ENCODE results near the gene CDH13. TPM values are rescaled to one million over a fixed set of nuclear protein-coding genes. Genes with fewer than 3 reads are reported as not detected.

Gene CDH13
- total RNA-seq, 2 experiments from 2014 or later, result not detected

GRCh38 chr16:83747936-83748335, 1121.2 kb downstream of the CDH13 start:
- POLR2A ChIA-PET, result no interaction called here
- Mint-ChIP-seq H3K9me3 (ENCODE audit: low read depth) (no peaks in the 10 kb centered on the region), H3K27ac (no peak overlapping the region), H3K27me3 (peaks cover 24% of the 10 kb centered on the region), H3K36me3 (ENCODE audit: low read depth) (no peaks in the 10 kb centered on the region), H3K4me1 (no peaks in the 10 kb centered on the region), H3K4me3 (no peak overlapping the region)
- no peak for DNase-seq
- CTCF ChIA-PET, result no interaction called here
- no peak for ATAC-seq
- intact Hi-C loops (cut with DNase I, micrococcal nuclease), result no loop called here

DNA sequence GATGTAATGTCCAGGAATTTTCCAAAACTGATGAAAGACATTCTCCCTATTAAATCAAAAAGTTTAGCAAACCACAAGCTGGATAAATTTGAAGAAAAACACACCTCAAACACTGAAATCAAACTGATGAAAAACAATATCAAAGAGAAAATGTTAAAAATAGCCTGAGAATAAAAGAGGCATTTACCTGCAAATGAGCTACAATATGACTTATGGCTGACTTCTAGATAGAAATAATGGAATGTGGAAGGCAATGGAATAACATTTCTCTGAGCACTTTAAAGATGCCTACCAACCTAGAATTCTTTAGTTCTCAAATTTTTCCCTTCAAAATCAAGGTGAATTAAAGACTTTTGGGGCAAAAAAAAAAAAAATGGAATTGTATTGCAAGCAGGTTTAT, 1128.6 kb downstream of the CDH13 start:
- POLR2A ChIA-PET, result no interaction called here
- DNase-seq, result no peak
- Mint-ChIP-seq H3K27me3 (peaks cover 18% of the 10 kb centered on the region), H3K9me3 (ENCODE audit: low read depth) (peaks cover 8% of the 10 kb centered on the region), H3K4me3 (no peak overlapping the region), H3K27ac (no peak overlapping the region), H3K4me1 (no peaks in the 10 kb centered on the region), H3K36me3 (ENCODE audit: low read depth) (no peaks in the 10 kb centered on the region)
- no peak for ATAC-seq
- intact Hi-C loops (cut with DNase I, micrococcal nuclease), result no loop called here
- CTCF ChIA-PET, result no interaction called here

DNA sequence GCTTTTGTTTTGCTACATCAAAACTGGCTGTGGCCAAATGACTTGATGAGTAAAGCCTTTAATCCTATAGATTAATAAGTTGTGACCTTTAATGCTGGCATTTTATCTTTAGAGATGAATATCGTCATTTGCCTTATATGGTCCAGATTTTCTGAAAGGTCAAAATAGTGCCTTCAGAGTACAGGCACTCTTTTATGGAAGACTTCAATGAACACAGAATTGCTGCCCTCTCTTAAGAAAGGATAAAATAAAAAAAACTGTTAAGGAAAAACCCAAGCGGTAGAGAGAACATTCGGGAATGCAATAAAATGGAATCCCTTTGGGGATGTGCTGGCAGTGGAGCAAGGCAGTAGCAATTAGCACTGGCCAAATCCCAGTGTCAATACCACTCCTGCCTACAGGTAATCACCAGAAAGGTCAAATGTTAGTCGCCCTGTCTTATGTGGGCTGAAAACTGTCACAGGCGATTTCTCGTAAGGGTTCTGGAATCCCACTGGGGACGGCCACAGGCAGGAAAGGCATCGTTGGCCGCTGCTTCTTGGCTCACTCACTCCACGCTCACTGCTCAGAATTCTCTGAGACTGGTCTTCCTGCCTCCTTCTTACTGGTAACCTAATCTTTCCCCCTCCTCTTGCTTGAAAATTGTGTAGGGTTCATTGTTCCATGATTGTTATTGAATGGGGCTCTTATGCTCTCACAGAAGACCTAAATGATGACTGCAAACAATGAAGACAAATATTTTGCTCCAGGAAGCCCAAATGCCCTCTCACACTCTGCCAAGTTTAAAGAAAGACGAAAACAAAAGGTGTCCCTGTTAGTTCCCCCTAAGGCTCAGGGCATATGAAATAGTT, 1135.6 kb downstream of the CDH13 start:
- H3K36me3 Mint-ChIP-seq (ENCODE audit: low read depth), result no peaks in the 10 kb centered on the region
- H3K4me3 Mint-ChIP-seq, result no peak overlapping the region
- no peaks in the 10 kb centered on the region for H3K9me3 Mint-ChIP-seq (ENCODE audit: low read depth)
- intact Hi-C loops (cut with DNase I, micrococcal nuclease), result no loop called here
- no peaks in the 10 kb centered on the region for H3K4me1 Mint-ChIP-seq
- ChIA-PET CTCF (no interaction called here), POLR2A (no interaction called here)
- H3K27me3 Mint-ChIP-seq, result no peaks in the 10 kb centered on the region
- DNase-seq, result no peak
- no peak overlapping the region for H3K27ac Mint-ChIP-seq
- no peak for ATAC-seq

- ATAC-seq, result no peak
- no peak for DNase-seq
- Mint-ChIP-seq H3K27ac (no peak overlapping the region), H3K27me3 (no peaks in the 10 kb centered on the region), H3K36me3 (ENCODE audit: low read depth) (no peaks in the 10 kb centered on the region), H3K4me1 (no peaks in the 10 kb centered on the region), H3K9me3 (ENCODE audit: low read depth) (no peaks in the 10 kb centered on the region), H3K4me3 (no peak overlapping the region)
- POLR2A ChIA-PET, result no interaction called here
- intact Hi-C loops (cut with DNase I, micrococcal nuclease), result no loop called here
- CTCF ChIA-PET, result no interaction called here
Observed at GRCh38 chr16:83762992-83763358, 1136.2 kb downstream of the CDH13 start.

GRCh38 chr16:83768986-83769385, 1142.2 kb downstream of the CDH13 start:
- Mint-ChIP-seq H3K27ac (no peak overlapping the region), H3K9me3 (ENCODE audit: low read depth) (no peaks in the 10 kb centered on the region), H3K27me3 (peaks cover 8% of the 10 kb centered on the region), H3K4me1 (peaks cover 7% of the 10 kb centered on the region), H3K4me3 (no peak overlapping the region), H3K36me3 (ENCODE audit: low read depth) (no peaks in the 10 kb centered on the region)
- intact Hi-C loops (cut with DNase I, micrococcal nuclease), result no loop called here
- ChIA-PET CTCF (no interaction called here), POLR2A (no interaction called here)
- DNase-seq, result no peak
- ATAC-seq, result no peak

- no peaks in the 10 kb centered on the region for H3K9me3 Mint-ChIP-seq (ENCODE audit: low read depth)
- ATAC-seq, result no peak
- ChIA-PET CTCF (no interaction called here), POLR2A (no interaction called here)
- no peak for DNase-seq
- H3K27ac Mint-ChIP-seq, result no peak overlapping the region
- no peak overlapping the region for H3K4me3 Mint-ChIP-seq
- H3K4me1 Mint-ChIP-seq, result peaks cover 7% of the 10 kb centered on the region
- intact Hi-C loops (cut with DNase I, micrococcal nuclease), result no loop called here
- H3K27me3 Mint-ChIP-seq, result peaks cover 8% of the 10 kb centered on the region
- no peaks in the 10 kb centered on the region for H3K36me3 Mint-ChIP-seq (ENCODE audit: low read depth)
Observed at GRCh38 chr16:83769397-83770008, 1142.7 kb downstream of the CDH13 start.

- no peak overlapping the region for H3K27ac Mint-ChIP-seq
- peaks cover 8% of the 10 kb centered on the region for H3K27me3 Mint-ChIP-seq
- peaks cover 7% of the 10 kb centered on the region for H3K4me1 Mint-ChIP-seq
- intact Hi-C loops (cut with DNase I, micrococcal nuclease), result no loop called here
- no peak overlapping the region for H3K4me3 Mint-ChIP-seq
- no peaks in the 10 kb centered on the region for H3K36me3 Mint-ChIP-seq (ENCODE audit: low read depth)
- no peaks in the 10 kb centered on the region for H3K9me3 Mint-ChIP-seq (ENCODE audit: low read depth)
- ChIA-PET CTCF (no interaction called here), POLR2A (no interaction called here)
- ATAC-seq, result no peak
- no peak for DNase-seq
Observed at GRCh38 chr16:83771306-83771942, 1144.7 kb downstream of the CDH13 start.

GRCh38 chr16:83772806-83773205, 1146.0 kb downstream of the CDH13 start:
- CTCF ChIA-PET, result no interaction called here
- peaks cover 7% of the 10 kb centered on the region for H3K4me1 Mint-ChIP-seq
- DNase-seq (no peak), ATAC-seq (no peak)
- intact Hi-C loops (cut with DNase I, micrococcal nuclease), result no loop called here
- H3K27me3 Mint-ChIP-seq, result peaks cover 8% of the 10 kb centered on the region
- no peaks in the 10 kb centered on the region for H3K9me3 Mint-ChIP-seq (ENCODE audit: low read depth)
- no peaks in the 10 kb centered on the region for H3K36me3 Mint-ChIP-seq (ENCODE audit: low read depth)
- H3K4me3 Mint-ChIP-seq, result no peak overlapping the region
- H3K27ac Mint-ChIP-seq, result no peak overlapping the region
- POLR2A ChIA-PET, result no interaction called here

DNA sequence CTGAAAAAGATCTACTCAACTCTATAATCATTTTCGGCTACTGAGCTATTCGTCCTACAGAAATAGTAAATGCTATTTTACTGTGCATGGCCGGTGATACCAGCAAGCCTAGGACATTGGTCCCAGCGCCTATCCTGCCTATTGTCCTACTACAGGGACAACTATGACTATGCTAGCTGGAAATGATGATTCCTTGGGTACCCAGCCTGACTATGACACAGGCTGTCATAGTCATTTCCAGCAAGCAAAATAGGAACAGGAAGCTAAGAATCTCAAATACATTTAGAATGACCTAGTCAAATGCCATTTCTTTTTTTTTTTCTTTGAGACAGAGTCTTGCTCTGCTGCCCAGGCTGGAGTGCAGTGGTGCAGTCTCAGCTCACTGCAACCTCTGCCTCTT, 1147.3 kb downstream of the CDH13 start:
- no peak overlapping the region for H3K4me3 Mint-ChIP-seq
- DNase-seq, result no peak
- ATAC-seq, result no peak
- H3K27me3 Mint-ChIP-seq, result peaks cover 5% of the 10 kb centered on the region
- H3K4me1 Mint-ChIP-seq, result peaks cover 7% of the 10 kb centered on the region
- intact Hi-C loops (cut with DNase I, micrococcal nuclease), result no loop called here
- POLR2A ChIA-PET, result no interaction called here
- no peaks in the 10 kb centered on the region for H3K9me3 Mint-ChIP-seq (ENCODE audit: low read depth)
- CTCF ChIA-PET, result interaction anchor here (0.8 kb wide), 1 partner anchor 18 kb away, joined by 3 read pairs; no protein-coding TSS in a partner anchor
- no peaks in the 10 kb centered on the region for H3K36me3 Mint-ChIP-seq (ENCODE audit: low read depth)
- H3K27ac Mint-ChIP-seq, result no peak overlapping the region

DNA sequence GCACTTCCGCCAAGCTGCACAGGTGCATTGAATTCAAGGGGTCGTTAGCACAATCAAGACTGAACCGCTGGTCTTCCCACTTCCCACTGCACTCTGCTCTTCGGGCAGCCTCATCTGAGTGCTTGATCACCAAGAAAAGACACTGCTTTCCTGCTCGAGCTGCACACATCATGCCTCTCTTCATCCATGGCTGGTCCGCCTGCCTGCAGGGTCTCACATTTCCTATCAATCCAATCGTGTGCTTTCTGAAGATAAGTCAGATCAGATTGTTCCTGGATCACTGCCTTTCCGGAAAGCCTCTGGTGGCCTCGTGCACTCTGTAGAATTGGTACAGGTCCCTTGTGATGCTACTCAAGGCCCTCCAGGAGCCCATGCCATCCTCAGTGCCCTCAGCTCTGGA, 1150.2 kb downstream of the CDH13 start:
- intact Hi-C loops (cut with DNase I, micrococcal nuclease), result no loop called here
- Mint-ChIP-seq H3K27ac (no peak overlapping the region), H3K4me1 (no peaks in the 10 kb centered on the region), H3K4me3 (no peak overlapping the region), H3K36me3 (ENCODE audit: low read depth) (no peaks in the 10 kb centered on the region), H3K27me3 (peaks cover 5% of the 10 kb centered on the region), H3K9me3 (ENCODE audit: low read depth) (no peaks in the 10 kb centered on the region)
- CTCF ChIA-PET, result no interaction called here
- POLR2A ChIA-PET, result no interaction called here
- DNase-seq (no peak), ATAC-seq (no peak)

GRCh38 chr16:83779886-83780285, 1153.1 kb downstream of the CDH13 start:
- no peaks in the 10 kb centered on the region for H3K36me3 Mint-ChIP-seq (ENCODE audit: low read depth)
- CTCF ChIA-PET, result no interaction called here
- no peaks in the 10 kb centered on the region for H3K4me1 Mint-ChIP-seq
- intact Hi-C loops (cut with DNase I, micrococcal nuclease), result no loop called here
- no peaks in the 10 kb centered on the region for H3K9me3 Mint-ChIP-seq (ENCODE audit: low read depth)
- DNase-seq (no peak), ATAC-seq (no peak)
- POLR2A ChIA-PET, result no interaction called here
- peaks cover 7% of the 10 kb centered on the region for H3K27me3 Mint-ChIP-seq
- H3K4me3 Mint-ChIP-seq, result no peak overlapping the region
- H3K27ac Mint-ChIP-seq, result no peak overlapping the region

GRCh38 chr16:83785455-83785854, 1158.7 kb downstream of the CDH13 start:
- Mint-ChIP-seq H3K9me3 (ENCODE audit: low read depth) (no peaks in the 10 kb centered on the region), H3K27me3 (peaks cover 6% of the 10 kb centered on the region), H3K36me3 (ENCODE audit: low read depth) (no peaks in the 10 kb centered on the region), H3K27ac (no peak overlapping the region), H3K4me1 (no peaks in the 10 kb centered on the region), H3K4me3 (no peak overlapping the region)
- intact Hi-C loops (cut with DNase I, micrococcal nuclease), result no loop called here
- CTCF ChIA-PET, result no interaction called here
- POLR2A ChIA-PET, result no interaction called here
- ATAC-seq (no peak), DNase-seq (no peak)
